GM12874 (cell line): ENCODE results near the gene SPIRE2.

Experiments
- TF ChIP-seq, protein P1 (sequence below): IDR thresholded peaks from 2 replicates; pipeline ENCODE4 v1.5.1; 2011; ENCODE audit warnings: low read depth, mild to moderate bottlenecking, control low read depth, low read length, moderate library complexity; ENCODE audit not compliant: insufficient read depth

Gene SPIRE2

GRCh38 chr16:89906140-89907025, 78.1 kb downstream of the SPIRE2 start:
- TF ChIP-seq, protein P1, sequence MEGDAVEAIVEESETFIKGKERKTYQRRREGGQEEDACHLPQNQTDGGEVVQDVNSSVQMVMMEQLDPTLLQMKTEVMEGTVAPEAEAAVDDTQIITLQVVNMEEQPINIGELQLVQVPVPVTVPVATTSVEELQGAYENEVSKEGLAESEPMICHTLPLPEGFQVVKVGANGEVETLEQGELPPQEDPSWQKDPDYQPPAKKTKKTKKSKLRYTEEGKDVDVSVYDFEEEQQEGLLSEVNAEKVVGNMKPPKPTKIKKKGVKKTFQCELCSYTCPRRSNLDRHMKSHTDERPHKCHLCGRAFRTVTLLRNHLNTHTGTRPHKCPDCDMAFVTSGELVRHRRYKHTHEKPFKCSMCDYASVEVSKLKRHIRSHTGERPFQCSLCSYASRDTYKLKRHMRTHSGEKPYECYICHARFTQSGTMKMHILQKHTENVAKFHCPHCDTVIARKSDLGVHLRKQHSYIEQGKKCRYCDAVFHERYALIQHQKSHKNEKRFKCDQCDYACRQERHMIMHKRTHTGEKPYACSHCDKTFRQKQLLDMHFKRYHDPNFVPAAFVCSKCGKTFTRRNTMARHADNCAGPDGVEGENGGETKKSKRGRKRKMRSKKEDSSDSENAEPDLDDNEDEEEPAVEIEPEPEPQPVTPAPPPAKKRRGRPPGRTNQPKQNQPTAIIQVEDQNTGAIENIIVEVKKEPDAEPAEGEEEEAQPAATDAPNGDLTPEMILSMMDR: no peak

- TF ChIP-seq, protein P1: no peak
These were observed 79.0 kb downstream of the SPIRE2 start for GRCh38 chr16:89907055-89907814.

DNA sequence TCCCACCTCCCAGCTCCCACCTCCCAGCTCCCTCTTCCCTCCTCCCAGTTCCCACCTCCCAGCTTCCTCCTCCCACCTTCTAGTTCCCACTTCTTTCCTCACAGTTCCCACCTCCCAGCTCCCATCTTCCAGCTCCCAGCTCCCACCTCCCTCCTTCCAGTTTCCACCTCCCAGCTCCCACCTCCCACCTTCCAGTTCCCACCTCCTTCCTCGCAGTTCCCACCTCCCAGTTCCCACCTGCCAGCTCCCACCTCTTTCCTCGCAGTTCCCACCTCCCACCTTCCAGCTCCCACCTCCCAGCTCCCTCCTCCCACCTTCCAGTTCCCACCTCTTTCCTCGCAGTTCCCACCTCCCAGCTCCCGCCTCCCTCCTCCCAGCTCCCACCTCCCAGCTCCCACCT, 80.0 kb downstream of the SPIRE2 start:
- TF ChIP-seq, protein P1: no peak

GRCh38 chr16:89909777-89910716, 81.8 kb downstream of the SPIRE2 start:
- TF ChIP-seq, protein P1: peak; percentile 95

DNA sequence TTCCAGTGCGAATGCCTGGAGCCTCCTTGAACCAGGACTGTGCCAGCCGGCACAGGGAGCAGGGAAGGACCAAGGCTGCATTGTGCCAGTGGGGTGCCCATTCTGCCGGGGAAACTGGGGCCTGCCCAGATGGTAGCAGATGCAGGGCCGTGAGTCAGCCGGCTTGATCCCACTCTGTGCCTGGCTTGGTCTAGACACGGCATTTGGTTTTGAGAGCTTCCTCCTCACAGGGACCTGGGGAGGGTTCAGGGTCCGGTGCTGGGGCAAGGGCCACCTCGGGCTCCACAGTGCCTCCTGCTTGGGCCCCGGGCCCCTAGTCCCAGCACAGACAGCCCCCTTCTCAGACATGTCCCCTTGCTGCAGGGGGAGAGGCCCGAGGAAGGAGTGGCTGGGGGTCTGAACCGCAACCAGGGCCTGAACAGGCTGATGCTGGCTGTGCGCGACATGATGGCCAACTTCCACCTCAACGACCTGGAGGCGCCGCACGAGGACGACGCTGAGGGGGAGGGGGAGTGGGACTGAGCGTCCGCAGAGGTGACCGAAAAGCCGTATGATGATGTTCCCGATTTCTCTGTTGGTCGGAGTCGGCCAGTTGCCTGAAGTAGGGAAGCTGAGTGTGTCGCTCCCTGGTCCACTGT, 82.6 kb downstream of the SPIRE2 start:
- TF ChIP-seq, protein P1: no peak

DNA sequence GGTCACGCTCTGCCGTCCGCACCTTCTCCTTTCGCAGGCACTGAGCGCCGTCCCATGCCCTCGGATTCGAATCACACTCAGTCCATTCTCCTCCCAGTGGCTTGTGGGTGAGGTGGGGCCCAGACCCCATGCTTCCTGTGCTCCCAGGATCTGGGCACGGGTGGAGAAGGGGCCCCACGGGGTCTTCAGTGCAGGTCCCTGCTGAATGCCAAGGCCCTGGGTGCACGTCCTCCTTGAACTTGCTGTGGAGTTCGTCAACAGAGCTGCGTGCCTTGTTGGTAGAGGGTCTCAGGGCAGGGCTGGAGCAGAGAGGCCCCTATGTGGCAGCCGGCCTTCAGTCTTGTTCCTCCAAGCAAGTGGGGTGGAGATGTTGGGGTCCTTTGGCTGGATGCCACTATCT, 83.1 kb downstream of the SPIRE2 start:
- TF ChIP-seq, protein P1: no peak

DNA sequence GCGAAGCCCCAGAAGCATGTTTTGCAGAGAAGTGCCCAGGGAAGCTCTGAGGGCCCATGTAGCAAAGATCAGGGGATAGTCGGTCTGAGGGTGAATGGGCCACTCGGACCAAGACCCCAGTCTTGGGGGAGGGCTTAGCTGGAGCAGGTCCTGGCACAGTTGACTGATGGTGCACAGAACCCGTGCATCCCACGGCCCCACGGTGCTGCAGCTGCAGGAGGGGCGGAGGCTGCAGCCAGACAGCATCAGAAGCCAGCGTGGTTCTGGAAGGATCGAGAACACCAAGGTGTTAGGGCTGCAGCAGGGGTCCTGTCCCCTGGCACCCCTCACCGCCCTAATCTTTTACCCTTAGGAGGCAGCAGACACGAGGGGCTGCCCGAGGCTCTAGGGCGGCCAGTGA, 83.9 kb downstream of the SPIRE2 start:
- TF ChIP-seq, protein P1: no peak
